Neural cell (in vitro differentiated cells): ENCODE data around the gene SHANK3.

Experiments used
- EP300 ChIP-seq: fragments of 450-650 bp; conservative IDR thresholded peaks from 2 replicates; pipeline ENCODE4 v1.6.1; 2014; ENCODE audit warnings: antibody characterized with exemption, mild to moderate bottlenecking, moderate library complexity; ENCODE audit not compliant: poor library complexity, severe bottlenecking
- EZH2 ChIP-seq: fragments of 200-600, 300-800 bp; shearing (Covaris generic), sonication (generic); IDR thresholded peaks from 2 replicates; pipeline ENCODE4 v1.6.1; 2014; ENCODE audit warnings: antibody characterized with exemption, low read length, borderline replicate concordance, mild to moderate bottlenecking; ENCODE audit not compliant: insufficient read depth, poor library complexity, severe bottlenecking
- REST ChIP-seq: IDR thresholded peaks from 2 replicates; pipeline ENCODE4 v1.6.1; 2012; ENCODE audit warnings: borderline replicate concordance
- TAF1 ChIP-seq: IDR thresholded peaks from 2 replicates; pipeline ENCODE4 v1.6.1; 2012; ENCODE audit warnings: low read depth
- TF ChIP-seq, protein P1 (sequence below): fragments of 450-650 bp; IDR thresholded peaks from 2 replicates; pipeline ENCODE4 v1.5.1; 2014; ENCODE audit warnings: antibody characterized with exemption, mild to moderate bottlenecking, moderate library complexity; ENCODE audit not compliant: poor library complexity, severe bottlenecking

DNA sequence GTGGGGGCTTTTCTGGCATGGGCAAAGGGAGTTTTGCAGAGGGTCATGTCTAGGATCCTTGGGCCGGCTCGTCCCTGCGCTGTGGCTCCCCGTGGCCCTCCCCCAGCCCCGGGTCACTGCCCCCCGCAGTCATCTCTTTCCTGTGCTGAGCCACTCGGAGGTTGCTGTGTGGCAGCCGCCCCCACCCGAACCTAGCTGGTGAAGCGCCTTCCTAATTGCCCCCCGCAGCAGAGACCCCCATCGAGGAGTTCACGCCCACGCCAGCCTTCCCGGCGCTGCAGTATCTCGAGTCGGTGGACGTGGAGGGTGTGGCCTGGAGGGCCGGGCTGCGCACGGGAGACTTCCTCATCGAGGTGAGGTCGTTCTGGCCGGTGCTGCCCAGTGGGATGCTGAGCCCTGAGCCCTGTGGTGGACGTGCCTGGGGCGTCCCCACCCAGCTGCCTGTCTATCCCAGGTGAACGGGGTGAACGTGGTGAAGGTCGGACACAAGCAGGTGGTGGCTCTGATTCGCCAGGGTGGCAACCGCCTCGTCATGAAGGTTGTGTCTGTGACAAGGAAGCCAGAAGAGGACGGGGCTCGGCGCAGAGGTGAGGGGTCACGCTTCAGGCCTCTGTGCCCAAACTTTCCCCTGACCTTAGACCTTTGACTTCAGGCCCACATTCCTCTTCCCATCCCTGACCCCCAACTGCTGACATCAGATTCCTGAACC is 32.0 kb downstream of the SHANK3 start:
- TF ChIP-seq, protein P1, sequence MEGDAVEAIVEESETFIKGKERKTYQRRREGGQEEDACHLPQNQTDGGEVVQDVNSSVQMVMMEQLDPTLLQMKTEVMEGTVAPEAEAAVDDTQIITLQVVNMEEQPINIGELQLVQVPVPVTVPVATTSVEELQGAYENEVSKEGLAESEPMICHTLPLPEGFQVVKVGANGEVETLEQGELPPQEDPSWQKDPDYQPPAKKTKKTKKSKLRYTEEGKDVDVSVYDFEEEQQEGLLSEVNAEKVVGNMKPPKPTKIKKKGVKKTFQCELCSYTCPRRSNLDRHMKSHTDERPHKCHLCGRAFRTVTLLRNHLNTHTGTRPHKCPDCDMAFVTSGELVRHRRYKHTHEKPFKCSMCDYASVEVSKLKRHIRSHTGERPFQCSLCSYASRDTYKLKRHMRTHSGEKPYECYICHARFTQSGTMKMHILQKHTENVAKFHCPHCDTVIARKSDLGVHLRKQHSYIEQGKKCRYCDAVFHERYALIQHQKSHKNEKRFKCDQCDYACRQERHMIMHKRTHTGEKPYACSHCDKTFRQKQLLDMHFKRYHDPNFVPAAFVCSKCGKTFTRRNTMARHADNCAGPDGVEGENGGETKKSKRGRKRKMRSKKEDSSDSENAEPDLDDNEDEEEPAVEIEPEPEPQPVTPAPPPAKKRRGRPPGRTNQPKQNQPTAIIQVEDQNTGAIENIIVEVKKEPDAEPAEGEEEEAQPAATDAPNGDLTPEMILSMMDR, result no peak
- TF ChIP-seq REST, result no peak
- TF ChIP-seq TAF1, result no peak
- no peak for TF ChIP-seq EZH2
- TF ChIP-seq EP300, result no peak
